ENCODE data around the gene NDUFS6.

The NDUFS6 gene

DNA sequence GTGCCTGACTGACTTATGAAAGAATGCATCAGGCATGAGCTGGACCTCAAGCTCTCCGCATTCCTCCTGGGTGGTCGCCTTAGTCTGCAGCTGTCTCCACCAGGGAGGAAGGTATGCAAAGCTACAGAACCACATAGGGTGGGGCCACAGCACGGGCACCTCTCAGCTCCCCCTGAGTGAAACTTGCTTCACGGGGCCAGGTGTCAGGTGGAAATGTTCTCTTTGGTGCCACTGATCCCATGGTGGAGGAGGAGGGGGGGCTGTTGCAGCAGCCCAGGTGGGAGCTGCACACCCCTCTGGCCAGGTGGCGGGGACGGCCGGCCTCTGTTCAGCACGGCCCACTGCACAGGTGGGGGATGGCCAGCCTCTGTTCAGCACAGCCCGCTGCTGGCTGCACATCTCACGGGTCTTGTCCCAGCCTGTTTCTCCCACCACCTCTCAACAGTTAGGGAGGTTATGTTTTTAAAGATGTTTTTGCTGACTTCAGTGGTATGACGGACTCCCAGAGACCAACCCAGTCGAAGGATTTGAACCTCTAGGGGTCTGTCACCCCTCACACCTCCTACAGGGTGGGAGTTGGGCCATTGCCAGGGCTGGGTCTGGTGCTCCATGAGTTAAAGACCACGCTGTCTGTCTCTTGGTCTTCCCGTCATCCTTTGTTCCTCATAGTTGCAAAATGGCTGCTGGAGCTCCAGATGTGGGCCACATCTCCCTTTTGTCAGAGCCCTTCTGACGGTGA lies 35.9 kb upstream of the NDUFS6 start:
- DNase-seq (ENCODE audit: low spot score): no peak

DNA sequence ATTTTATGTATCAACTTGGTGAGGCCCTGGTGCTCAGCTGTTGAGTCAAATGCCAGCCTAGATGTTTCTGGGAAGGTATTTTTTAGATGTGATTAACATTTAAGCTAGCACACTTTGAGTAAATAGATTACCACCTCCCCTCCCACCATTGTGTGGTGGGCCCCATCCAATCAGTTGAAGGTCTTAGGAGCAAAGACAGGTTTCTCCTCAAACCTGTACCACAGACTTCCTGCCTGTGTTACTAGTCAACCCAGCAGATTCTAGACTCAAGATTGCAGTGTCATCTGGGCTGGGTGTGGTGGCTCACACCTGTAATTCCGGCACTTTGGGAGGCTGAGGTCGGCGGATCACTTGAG lies 35.3 kb upstream of the NDUFS6 start:
- no peak for DNase-seq (ENCODE audit: low spot score)

DNA sequence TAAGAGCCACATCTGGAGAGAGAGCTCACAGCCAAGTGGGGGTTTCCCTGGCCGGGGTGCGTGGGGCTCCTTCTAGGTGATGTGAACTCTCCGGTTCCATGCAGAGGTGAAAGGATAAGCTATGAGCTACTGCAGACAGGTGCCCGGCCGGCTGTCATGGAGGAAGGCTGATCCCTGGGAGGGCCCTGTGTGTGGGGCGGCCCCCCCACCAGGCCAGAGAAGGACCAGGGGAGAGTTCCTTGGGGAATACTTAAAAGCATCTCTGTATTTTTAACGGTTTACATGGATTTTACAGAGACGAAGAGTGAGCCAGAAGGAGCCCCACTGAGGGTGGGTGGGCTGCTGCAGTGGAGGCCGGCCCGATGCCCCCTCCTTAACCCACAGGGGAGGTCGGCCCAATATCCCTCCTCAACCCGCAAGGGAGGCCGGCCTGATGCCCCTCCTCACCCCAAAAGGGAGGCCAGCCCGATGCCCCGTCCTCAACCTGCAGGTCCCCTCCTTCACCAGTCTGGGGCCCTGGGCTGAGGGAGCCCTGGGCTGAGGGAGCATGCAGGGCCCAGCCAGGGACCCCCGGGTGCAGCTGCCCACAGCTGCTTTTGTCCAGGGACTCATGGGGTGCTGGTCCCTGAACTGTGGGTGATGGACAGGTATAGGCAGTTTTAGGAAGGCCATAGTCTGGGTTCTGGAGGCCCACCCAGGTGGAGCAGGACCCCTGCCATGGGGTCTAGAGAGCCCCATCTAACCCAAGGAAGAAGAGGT lies 33.5 kb upstream of the NDUFS6 start:
- no peak for DNase-seq (ENCODE audit: low spot score)

DNA sequence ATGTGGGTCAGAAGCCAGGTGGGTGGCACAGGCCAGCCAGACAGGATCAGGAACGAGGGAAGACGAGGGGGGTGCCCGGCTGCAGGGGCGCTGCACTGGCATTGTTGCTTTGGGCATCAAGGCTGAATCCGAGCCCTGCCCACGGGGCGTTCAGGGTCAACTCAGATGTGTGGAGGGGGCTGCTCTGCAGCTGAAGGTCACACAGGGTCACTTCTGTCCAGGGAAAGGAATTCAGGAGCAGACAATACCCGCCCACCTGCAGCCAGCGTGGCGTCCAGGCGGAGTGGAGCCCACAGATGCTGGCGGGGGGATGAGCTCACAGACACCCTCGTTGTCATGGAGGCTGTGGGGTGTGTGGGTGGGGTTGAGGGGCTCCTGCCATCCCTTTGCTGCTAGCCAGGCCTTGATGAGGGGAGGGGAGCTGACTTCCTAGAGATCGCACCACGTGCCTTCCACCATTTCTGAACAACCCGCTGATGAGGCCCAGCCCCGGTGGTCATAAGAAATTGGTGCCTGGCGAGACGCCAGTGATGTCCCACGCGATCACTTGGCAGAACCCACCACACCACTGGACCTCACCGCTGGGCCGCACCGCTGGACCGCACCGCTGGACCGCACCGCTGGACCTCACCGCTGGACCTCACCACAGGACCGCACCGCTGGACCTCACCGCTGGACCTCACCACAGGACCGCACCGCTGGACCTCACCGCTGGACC lies 32.8 kb upstream of the NDUFS6 start:
- DNase-seq (ENCODE audit: low spot score): no peak

DNA sequence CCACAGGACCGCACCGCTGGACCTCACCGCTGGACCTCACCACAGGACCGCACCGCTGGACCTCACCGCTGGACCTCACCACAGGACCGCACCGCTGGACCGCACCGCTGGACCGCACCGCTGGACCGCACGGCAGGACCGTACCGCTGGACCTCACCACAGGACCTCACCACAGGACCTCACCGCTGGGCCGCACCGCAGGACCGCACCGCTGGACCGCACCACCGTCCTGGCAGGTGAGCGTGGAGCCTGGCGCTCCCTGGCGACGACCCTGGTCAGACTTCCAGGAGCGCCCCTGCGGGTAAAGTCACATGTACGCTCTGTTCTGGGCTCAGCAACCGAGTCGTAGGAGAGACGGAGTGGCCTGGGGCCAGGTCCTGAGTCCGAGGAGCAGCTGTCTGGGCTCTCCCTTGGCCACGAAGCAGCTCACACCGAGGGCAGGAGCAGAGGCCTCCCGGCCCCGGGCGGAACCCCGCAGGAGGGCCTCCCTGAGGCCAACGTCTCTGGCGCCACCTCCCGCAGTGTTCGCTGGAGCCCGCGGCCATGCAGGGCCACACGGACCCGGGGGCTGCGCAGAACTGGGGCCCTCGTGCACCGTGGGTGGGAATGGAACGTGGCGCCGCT lies 32.1 kb upstream of the NDUFS6 start:
- DNase-seq (ENCODE audit: low spot score): no peak

DNA sequence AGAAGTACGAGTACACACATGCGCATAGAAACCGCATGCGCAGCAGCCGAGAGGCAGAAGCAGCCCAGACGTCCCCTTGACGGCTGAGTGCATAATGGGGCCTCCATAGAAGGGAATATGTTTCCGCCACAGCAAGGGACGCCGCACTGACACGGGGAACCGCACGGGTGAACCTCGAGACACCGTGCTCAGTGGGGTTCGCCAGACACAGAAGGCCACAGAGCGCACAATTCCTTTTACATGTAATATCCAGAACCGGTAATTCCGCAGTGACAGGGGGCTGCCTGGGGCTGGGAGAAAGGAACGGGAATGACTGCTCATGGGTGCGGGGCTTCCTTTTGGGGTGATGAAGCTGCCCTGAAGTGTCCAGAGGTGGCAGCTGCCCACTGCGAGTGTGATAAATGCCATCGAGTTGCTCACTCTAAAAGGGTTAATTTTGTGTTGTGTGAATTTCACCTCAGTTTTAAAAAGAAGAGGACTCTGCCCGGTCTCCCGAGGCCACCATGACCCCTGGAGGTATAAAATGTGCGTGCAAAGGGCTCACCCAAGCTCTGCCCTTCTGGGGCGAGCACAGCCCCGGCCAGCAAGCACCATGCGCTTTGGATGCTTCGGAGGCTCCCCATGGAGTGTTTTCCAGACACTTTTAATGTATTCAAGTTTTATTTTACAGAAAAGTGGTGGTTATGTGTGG lies 31.3 kb upstream of the NDUFS6 start:
- DNase-seq (ENCODE audit: low spot score): no peak

DNA sequence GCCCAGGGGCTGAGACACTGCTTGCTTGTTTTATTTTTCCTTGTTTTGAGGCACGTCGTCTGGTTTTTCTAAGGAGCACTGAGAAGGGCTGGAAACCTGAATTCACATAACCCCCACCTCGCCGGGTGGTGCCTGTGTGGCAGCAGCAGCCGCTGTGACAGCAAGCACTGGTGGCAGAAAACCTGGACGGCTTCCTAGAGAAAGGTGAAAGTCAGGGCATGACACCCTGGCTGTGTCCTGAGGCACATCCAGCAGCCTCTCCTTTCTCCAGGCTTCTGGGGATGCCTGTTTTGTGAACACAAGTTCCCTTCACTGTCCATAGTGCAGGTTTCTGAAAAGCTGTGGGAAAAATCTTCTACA lies 30.8 kb upstream of the NDUFS6 start:
- no peak for DNase-seq (ENCODE audit: low spot score)

DNA sequence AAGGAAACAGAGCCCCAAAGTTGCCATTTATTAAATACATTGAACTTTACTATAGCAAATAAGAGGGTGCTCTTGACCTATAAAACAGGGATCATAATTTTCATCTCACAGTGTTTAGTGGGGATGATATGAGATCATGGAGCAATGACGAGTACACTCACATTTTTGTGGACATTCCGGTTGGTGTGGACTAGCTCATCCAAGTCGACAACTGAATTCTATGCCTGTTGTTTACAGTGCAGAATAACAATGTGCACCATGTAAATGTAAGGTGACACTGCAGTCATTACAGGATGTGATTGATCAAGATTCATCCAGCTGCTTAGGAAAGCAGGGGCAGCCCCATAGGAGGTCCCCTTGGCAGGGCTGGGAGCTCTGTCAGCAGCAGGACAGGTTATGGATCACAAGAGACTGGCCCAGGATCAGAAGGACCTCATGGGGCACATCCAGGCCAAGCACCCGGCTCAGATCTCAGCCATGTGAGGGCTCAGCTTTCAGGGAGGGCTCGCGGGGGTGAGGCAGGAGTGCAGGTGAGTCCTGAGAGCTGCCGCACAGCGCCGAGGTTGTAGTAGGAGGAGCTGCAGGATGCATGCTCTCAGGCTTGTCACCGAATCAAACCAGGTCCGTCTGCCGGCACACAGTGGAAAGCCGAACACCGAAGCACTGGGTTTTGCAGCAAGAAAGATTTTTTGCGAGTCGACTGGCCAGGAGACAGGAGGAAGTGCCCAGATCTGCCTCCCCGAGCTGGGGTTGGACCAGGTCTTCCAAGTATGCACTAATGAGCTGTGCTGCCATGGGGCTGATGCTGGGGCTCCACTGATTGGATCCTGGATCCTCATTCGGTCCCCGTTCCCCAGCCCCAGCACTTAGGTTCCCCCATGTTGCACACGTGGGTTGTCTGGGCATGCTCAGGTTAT lies 29.8 kb upstream of the NDUFS6 start:
- DNase-seq (ENCODE audit: low spot score): no peak

DNA sequence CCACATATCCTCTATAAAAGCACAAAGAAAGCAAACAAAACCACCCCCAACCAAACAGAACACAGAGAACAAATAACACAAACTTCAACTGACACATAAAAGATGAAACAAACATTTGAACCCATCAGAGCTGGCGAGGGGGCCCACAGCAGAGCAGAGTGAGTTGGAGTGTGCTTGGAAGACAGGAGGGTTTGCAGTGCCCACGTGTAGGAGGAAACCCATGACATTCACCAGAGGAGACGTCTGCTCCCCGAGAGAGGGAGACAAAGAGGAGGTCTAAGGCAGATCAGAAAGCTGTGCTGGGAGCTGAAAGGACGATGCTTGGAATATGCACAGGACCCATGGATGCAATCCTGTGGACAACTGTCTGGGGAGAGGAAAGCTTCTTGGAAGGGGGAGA lies 28.6 kb upstream of the NDUFS6 start:
- DNase-seq (ENCODE audit: low spot score): no peak

DNA sequence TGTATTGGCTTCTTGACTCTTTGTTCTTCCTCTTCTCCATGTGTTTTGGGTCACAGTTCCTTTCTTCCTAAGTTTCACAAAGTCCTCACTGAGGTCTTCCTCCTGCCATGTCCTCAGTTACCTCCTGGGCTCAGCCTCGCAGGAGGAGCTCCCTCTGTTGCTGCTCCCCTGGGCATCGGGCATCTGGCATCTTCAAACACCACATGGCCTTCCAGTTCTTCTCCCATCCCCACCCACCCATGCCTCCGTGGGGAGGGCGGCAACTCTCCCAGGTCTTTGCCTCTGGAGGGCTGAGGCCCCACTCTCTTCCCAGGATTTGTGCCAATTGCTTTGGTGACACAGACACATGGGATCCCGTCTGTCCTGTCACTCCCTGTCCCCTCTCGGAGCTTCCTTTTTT lies 24.4 kb upstream of the NDUFS6 start:
- no peak for DNase-seq (ENCODE audit: low spot score)

DNA sequence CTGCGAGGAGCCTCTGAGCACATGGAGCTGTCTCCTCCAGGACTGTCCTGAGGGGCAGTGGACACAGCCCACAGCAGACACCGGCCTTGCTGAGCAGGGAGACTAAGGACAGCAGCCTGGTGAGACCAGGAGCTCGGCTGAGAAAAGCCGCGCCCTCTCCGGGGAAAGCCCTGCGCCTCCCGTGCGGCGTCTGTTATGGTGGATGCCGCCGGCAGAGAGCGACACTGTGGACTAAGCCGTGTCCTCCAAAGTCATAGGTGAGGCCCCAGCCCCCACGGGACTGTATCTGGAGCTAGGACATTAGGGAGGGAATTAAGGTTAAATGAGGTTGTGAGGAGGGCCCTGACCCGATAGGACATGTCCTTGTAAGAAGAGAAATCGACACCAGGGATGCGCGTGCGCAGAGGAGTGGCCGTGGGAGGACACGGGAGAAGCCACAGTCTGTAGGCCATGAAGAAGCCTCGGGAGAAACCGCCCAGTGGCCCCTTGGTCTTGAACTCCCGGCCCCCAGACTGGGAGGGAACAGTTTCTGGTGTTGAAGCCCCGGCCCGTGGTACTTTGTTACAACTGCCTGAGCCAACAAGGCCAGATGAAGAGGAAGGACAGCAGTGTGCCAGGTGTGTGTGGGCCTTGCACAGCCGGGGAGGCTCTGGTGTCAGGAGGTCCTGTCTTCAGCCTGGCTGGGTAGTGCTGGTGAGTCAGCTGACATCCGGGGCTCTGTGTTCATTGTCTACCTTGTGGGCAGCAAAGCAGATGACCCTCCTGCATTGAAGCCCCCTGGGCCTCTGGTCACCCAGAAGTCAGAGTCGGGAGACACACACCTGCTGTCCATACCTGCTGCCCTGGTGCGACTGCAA lies 23.7 kb upstream of the NDUFS6 start:
- DNase-seq (ENCODE audit: low spot score): no peak

DNA sequence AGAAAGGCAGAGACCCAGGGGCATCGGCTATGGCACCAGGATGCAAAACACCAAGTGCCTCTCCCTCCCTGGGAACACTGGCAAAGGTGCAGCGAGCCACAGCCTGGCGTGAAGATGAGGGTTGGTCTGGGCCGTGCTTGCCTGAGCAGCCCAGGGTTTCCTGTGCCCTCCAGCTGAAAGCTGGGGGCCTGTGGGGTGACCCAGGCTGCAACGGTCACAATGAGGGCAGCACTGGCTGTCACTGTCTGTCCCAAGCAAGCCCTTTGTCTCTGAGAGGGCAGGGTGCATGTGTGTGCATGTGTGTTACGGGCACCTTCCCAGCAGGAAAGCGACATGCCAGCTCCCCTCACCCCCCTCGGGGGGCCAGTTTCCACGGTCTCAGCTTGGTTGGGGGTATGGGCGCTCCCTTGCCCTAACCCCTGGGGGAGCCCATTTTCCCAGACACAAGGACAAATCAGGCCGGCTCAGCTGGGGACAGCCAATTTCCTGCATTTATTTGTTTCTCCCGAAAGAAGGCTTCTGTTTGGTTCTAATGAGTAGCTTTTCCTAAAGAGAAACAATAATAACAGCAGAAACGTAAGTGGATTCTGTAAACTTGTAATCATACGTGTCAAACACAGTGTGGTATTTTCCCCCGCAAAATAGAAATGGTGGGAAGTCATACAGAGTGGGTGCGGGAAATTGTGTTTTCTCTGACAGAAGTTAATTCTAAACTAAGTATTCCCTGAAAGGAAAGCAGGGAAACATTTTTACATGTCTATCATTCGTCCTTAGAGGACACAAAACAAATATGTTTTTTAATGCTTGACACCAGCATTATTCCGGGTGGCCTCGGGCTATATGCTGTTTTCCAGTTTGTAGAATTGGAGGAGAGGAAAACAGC lies 22.8 kb upstream of the NDUFS6 start:
- no peak for DNase-seq (ENCODE audit: low spot score)

DNA sequence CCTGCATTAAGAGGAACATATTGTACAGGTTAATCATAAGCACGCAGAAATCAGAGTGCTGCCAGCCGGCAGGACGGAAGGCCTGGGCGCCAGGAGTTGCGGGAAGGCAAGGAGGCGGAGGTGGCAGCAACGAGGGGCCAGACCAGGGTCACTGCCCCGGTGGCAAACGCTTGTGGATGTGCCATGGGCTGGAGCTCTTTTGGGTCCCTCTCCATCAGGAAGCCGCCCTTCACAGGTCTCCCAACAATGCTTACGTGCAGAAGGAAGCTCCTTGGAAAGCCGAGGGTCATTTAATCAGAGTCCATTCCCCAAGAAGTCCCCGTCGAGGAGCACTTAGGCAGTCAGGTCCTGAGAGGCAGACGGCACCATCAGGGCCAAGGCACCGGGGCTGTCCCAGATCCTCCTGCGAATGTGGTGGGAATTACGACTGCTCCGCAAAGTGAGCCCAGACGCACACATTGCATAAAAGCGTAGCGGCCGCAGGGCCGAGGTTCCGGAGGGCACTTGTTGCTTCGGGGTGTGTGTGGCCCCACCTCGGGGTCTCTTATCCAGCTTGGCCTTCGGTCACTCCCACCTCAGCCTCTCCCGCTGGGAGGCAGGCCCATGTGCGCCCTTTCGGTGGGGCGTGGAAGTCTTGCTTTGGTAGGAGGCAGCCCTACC lies 22.1 kb upstream of the NDUFS6 start:
- no peak for DNase-seq (ENCODE audit: low spot score)

DNA sequence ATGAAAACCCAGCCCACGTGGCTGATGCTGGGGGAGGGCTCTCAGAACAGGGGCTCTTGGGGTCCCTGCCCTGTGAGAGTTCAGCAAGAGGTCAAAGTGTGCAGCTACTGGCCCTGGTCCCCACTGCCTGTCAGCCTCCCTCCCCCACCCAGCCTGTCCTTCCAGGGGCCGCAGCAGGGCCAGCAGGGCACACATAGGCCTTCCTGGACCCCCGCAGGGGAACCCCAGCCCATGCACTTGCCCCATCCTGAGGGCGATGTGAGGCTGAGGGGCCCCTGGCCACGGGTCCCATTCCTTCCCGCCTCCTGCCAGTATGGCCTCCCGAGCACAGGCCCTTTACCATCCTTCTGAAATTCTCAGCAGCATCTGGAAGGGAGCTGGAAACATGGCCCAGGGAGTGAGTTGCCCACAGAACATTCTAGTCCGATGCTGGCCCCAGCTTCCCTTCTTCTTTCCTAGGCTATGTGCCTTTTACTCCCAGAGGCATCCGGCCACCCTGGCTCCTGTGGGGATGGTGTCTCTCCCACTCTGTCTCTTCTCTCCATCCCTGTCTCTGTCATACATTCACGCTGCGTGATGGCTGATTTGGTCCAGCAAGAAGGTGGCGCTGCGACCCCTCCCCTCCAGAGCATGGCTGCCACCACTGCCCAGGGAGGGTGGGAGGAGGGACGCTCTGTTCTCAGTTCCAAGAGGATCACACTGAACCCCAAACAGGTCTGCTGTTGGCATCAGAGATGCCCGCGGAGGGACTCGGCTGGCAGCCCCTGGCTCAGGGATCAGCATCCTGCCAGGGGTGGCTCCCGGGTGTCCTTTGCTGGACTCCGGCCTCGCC lies 21.2 kb upstream of the NDUFS6 start:
- DNase-seq (ENCODE audit: low spot score): no peak

DNA sequence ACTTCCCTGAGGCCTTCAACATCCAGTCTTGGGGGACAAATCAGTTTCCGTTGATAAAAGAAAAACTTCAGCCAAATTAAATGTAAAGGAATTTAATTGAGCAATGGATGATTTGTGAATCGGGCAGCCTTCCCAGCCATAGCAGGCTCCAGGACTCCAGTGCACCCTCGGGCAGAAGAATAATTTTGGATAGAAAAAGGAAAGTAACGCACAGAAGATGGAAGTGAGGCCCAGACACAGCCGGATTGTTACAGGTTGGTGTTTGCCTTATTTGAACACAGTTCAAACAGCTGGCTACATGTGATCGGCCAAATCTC lies 20.6 kb upstream of the NDUFS6 start:
- no peak for DNase-seq (ENCODE audit: low spot score)

DNA sequence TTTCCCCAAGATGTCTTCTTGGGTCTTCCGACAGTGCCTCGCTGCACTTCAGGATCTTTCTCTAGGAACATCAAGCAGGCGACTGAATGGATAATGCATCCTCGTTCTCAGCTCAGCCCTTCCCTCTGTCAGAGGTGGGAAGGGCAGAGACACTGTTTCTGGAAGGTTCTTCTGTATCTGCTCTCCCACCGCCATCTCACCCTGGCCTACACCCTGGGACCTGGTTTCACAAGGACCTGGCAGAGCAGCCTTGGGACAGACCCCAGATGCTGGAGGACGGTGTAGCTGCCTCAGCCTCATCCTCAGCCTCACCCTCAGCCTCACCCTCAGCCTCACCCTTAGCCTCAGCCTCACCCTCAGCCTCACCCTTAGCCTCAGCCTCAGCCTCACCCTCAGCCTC lies 20.1 kb upstream of the NDUFS6 start:
- DNase-seq (ENCODE audit: low spot score): no peak

DNA sequence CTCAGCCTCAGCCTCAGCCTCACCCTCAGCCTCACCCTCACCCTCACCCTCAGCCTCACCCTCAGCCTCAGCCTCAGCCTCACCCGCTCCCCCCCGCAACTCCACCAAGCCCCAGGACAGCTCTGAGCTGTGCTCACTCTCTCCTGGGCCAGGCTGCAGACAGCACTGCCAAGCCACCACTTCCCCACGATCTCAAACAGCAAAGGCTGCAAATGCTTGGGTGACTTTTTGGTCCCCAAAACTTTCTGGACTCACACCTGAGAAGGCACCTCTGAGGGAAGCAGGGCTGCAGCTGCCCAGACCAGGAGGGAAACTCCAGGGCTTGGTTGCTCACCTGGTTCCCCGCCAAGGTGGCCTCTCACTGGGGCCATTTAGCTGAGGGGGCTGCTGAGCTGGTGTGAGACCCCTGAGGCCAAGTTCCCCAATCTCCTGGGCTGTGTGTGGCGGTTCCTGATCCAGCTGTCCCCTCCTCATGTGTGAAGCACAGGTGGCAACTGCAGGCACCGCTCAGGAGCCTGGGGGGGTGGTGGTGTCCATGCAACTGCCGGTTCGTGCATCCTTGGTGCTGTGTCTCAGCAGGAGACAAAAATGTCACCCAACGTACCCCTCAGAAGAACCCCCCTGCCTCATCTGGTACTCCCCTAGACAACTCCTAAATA lies 19.4 kb upstream of the NDUFS6 start:
- no peak for DNase-seq (ENCODE audit: low spot score)

Data from Ammon's horn (tissue), 1 donor.